NB4 (cell line): ENCODE results near the gene GRIA1.

Experiments
- DNase-seq: peaks from one replicate; pipeline ENCODE4 v3.0.0; 2010; ENCODE audit warnings: low read depth
- H3K4me3 ChIP-seq: one replicate; pipeline ENCODE4 v1.5.1; 2011; ENCODE audit warnings: mild to moderate bottlenecking, low read depth, low read length, moderate library complexity
- CTCF ChIP-seq: IDR thresholded peaks from one replicate; pipeline ENCODE4 v1.5.1; 2012; ENCODE audit warnings: low read depth, low read length
- MAX ChIP-seq: IDR thresholded peaks from 2 replicates; pipeline ENCODE4 v1.6.1; 2011; ENCODE audit warnings: low read depth, low read length
- MYC ChIP-seq: IDR thresholded peaks from 2 replicates; pipeline ENCODE4 v1.6.1; 2011; ENCODE audit warnings: low read depth, low read length
- POLR2A ChIP-seq: IDR thresholded peaks from 2 replicates; pipeline ENCODE4 v1.6.1; 2011; ENCODE audit warnings: mild to moderate bottlenecking; ENCODE audit not compliant: insufficient read length; ENCODE audit errors: extremely low read depth

GRIA1 gene

GRCh38 chr5:153459051-153459743, 31.3 kb upstream of the GRIA1 start:
- H3K4me3 ChIP-seq: no peak overlapping the region
- no peak for TF ChIP-seq MAX
- TF ChIP-seq MYC: no peak
- no peak for TF ChIP-seq POLR2A
- no peak for DNase-seq

DNA sequence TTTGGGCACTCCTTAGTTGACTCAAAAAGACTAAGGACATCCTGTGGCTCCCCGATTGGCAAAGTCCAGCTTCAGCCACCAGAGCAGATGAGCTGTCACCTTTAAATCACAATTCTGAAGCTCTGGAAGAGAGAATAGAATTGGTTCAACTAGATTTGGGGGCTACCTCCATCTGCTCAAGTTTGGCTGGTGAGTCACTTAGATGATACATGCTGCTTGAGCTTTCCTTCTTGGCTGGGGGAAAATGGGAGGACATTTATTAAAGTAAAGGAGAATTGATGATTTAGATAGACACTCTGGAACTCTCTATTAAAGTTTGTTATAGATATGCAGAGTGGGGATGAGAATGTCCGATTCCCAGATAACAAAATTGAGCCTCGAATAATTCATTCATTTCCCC, 30.0 kb upstream of the GRIA1 start:
- no peak for DNase-seq
- TF ChIP-seq CTCF (no peak), MYC (no peak), MAX (no peak), POLR2A (no peak)
- no peak overlapping the region for H3K4me3 ChIP-seq

- no peak for DNase-seq
- H3K4me3 ChIP-seq: no peak overlapping the region
- TF ChIP-seq POLR2A (no peak), MYC (no peak), CTCF (no peak), MAX (no peak)
Observed at GRCh38 chr5:153461341-153461740, 29.1 kb upstream of the GRIA1 start.

GRCh38 chr5:153463806-153464205, 26.7 kb upstream of the GRIA1 start:
- no peak for TF ChIP-seq MYC
- no peak for TF ChIP-seq MAX
- TF ChIP-seq CTCF: no peak
- TF ChIP-seq POLR2A: no peak
- DNase-seq: no peak
- no peak overlapping the region for H3K4me3 ChIP-seq

DNA sequence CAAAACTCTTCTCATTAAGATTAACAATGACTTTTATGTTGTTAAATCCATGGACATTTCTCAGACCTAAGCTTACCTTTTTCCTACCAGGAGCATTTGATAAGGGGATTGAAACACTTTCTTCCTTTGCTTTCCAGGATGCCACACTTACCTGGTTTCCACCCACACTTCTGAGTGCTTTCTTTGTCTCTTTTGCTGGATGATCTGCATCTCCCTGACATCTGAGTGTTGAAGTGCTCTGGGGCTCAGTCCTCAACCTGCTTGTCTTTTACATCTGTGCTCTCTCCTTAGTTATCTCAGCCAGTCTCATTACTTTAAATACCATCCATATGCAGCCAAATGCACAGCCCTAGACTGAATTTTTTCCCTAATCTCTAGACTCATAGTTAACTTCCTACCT, 22.9 kb upstream of the GRIA1 start:
- DNase-seq: no peak
- TF ChIP-seq MYC: no peak
- no peak for TF ChIP-seq CTCF
- TF ChIP-seq MAX: no peak
- TF ChIP-seq POLR2A: no peak
- H3K4me3 ChIP-seq: no peak overlapping the region

DNA sequence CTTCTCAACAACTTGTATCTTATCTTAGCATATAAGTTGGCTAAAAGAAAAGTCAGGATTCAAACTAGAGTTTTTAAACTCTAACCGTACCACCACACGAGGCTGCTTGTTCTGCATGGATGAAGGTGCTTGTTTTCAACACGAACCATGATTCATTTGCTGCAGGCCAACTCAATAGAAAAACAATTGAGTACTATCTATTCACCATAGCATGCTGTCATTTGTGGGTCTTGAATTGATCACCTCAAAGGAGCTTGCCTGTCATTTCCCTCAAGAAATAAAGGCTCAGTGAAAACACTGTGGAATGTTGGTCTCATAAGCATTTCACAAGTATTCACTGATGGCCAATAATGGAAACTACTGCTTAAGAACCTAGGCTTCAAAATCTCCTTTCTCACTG, 21.0 kb upstream of the GRIA1 start:
- TF ChIP-seq MAX (no peak), MYC (no peak), POLR2A (no peak), CTCF (no peak)

More for the DNA sequence above, 21.0 kb upstream of the GRIA1 start:
- no peak for DNase-seq
- no peak overlapping the region for H3K4me3 ChIP-seq
